GM23248 (cell line): ENCODE data around the gene RAB4B. TPM values are rescaled to one million over a fixed set of nuclear protein-coding genes. Genes with fewer than 3 reads are reported as not detected.
"Not testable (repeated sequence)": the region's sequence is repeated elsewhere in the genome, so short reads cannot be mapped to it uniquely, and the experiment has no call there.

Experiments
- DNase-seq: peaks from one replicate; pipeline ENCODE4 v3.0.0-alpha.2; 2015
- H2AFZ ChIP-seq: fragments of 200-600 bp; sonication (generic); 2 replicates; pipeline ENCODE4 v1.6.1; 2016; ENCODE audit warnings: antibody characterized with exemption
- H3F3A ChIP-seq: fragments of 200-600 bp; sonication (generic); 2 replicates; pipeline ENCODE4 v1.6.1; 2016; ENCODE audit warnings: mild to moderate bottlenecking, antibody characterized with exemption, mixed run types; ENCODE audit not compliant: insufficient read depth
- H3K27ac ChIP-seq: fragments of 200-600 bp; sonication (generic); 2 replicates; pipeline ENCODE4 v1.5.1; 2016; ENCODE audit warnings: mild to moderate bottlenecking
- H3K27me3 ChIP-seq: fragments of 200-600 bp; sonication (generic); replicated peaks from 2 replicates; pipeline ENCODE4 v1.6.1; 2016; ENCODE audit warnings: mild to moderate bottlenecking; ENCODE audit not compliant: insufficient read depth
- H3K36me3 ChIP-seq: fragments of 200-600 bp; sonication (generic); 2 replicates; pipeline ENCODE4 v1.6.1; 2016; ENCODE audit warnings: low read depth, mild to moderate bottlenecking
- H3K4me1 ChIP-seq: fragments of 200-600 bp; sonication (generic); 2 replicates; pipeline ENCODE4 v1.6.1; 2016; ENCODE audit warnings: mild to moderate bottlenecking; ENCODE audit not compliant: insufficient read depth
- H3K4me2 ChIP-seq: fragments of 200-600 bp; sonication (generic); one replicate; pipeline ENCODE4 v1.6.1; 2016; ENCODE audit warnings: mild to moderate bottlenecking; ENCODE audit not compliant: unreplicated experiment
- H3K4me3 ChIP-seq: fragments of 200-600 bp; sonication (generic); 2 replicates; pipeline ENCODE4 v1.5.1; 2016; ENCODE audit warnings: mild to moderate bottlenecking
- H3K79me2 ChIP-seq: fragments of 200-600 bp; sonication (generic); 2 replicates; pipeline ENCODE4 v1.6.1; 2016; ENCODE audit warnings: mild to moderate bottlenecking; ENCODE audit not compliant: insufficient read depth
- H3K9ac ChIP-seq: fragments of 200-600 bp; sonication (generic); 2 replicates; pipeline ENCODE4 v1.6.1; 2016; ENCODE audit warnings: mild to moderate bottlenecking
- H3K9me2 ChIP-seq: fragments of 200-600 bp; sonication (generic); 2 replicates; pipeline ENCODE4 v1.6.1; 2016; ENCODE audit warnings: mixed run types, mild to moderate bottlenecking, moderate library complexity; ENCODE audit not compliant: insufficient read depth
- H3K9me3 ChIP-seq: fragments of 200-600 bp; sonication (generic); one replicate; pipeline ENCODE4 v1.6.1; 2017; ENCODE audit warnings: low read depth
- H4K20me1 ChIP-seq: fragments of 200-600 bp; sonication (generic); 2 replicates; pipeline ENCODE4 v1.6.0; 2016; ENCODE audit not compliant: insufficient read depth
- EZH2 ChIP-seq: fragments of 200-600 bp; sonication (generic); IDR thresholded peaks from 2 replicates; pipeline ENCODE4 v1.6.1; 2018; ENCODE audit warnings: antibody characterized with exemption, mild to moderate bottlenecking; ENCODE audit not compliant: insufficient read depth, poor library complexity, severe bottlenecking
- EZH2phosphoT487 ChIP-seq: fragments of 200-600 bp; sonication (generic); IDR thresholded peaks from 2 replicates; pipeline ENCODE4 v1.6.1; 2018; ENCODE audit warnings: antibody characterized with exemption, moderate library complexity, mild to moderate bottlenecking, low read depth; ENCODE audit not compliant: insufficient read depth
- WGBS, 2 experiments: methylation state at CpG; one replicate each; pipeline ENCODE4 v1.1.6; 2015 to 2017; ENCODE audit warnings: low lambda C conversion rate in 2 of 2, low coverage in 1 of 2; ENCODE audit errors: missing lambda C conversion rate in 2 of 2; 5-methylcytosine and 5-hydroxymethylcytosine counted together
- in situ Hi-C: fragments of 300-500 bp; cut with MboI; formaldehyde crosslinking; loops from 2 replicates; pipeline ENCODE4 v1.15.0; 2020
- polyA plus RNA-seq: library from polyadenylated mRNA; unstranded; fragments of >200 nt; fragmentation: Nextera tagmentation; extraction: Ambion mirVana; gene quantifications from 2 replicates; pipeline ENCODE4 v1.2.1, GENCODE V29; 2016
- total RNA-seq: library from RNA; depleted of rRNA; stranded (reverse); fragments of >200 nt; shearing (Covaris generic); gene quantifications from 2 replicates; pipeline ENCODE4 v1.2.3, GENCODE V29; 2014; rRNA removed

Gene RAB4B
- total and polyA plus RNA-seq, 2 experiments from 2014 or later, result 23.2 to 25.6 TPM

- WGBS, 2 experiments, result 83 to 84% methylated on average over 6 of the region's 6 CpGs
- H3K36me3 ChIP-seq, result no peaks in the 10 kb centered on the region
- no peaks in the 10 kb centered on the region for H4K20me1 ChIP-seq
- no peak overlapping the region for H3K4me3 ChIP-seq
- H3K9me2 ChIP-seq, result no peaks in the 10 kb centered on the region
- DNase-seq, result no peak
- TF ChIP-seq EZH2 (no peak), EZH2phosphoT487 (no peak)
- H3K27me3 ChIP-seq, result no peaks in the 10 kb centered on the region
- H3K4me2 ChIP-seq, result no peak overlapping the region
- H3K9me3 ChIP-seq, result no peaks in the 10 kb centered on the region
- peaks cover 6% of the 10 kb centered on the region; the same call in 1 of the 2 replicates for H3F3A ChIP-seq
- H3K27ac ChIP-seq, result no peak overlapping the region
- H3K4me1 ChIP-seq, result peaks cover 6% of the 10 kb centered on the region
- no peak overlapping the region for H3K9ac ChIP-seq
- in situ Hi-C loops, result no loop called here
- no peaks in the 10 kb centered on the region for H3K79me2 ChIP-seq
- no peak overlapping the region for H2AFZ ChIP-seq
These were observed 58.8 kb downstream of the RAB4B start for GRCh38 chr19:40836754-40837429.

- H3K4me2 ChIP-seq, H3K79me2 ChIP-seq, in situ Hi-C loops, H3K9me2 ChIP-seq, H3K9ac ChIP-seq, H3K9me3 ChIP-seq, H2AFZ ChIP-seq, H3K27me3 ChIP-seq, H3K27ac ChIP-seq, H4K20me1 ChIP-seq, H3K4me1 ChIP-seq, H3K4me3 ChIP-seq, H3K36me3 ChIP-seq, DNase-seq, H3F3A ChIP-seq: not testable (repeated sequence)
- WGBS, 2 experiments, result 40 to 47% methylated on average over 1 of the region's 1 CpG
These were observed 60.4 kb downstream of the RAB4B start for GRCh38 chr19:40838477-40838876.

- H3F3A ChIP-seq, H2AFZ ChIP-seq, H3K9ac ChIP-seq, H3K9me2 ChIP-seq, H4K20me1 ChIP-seq, H3K36me3 ChIP-seq, H3K27me3 ChIP-seq, H3K4me3 ChIP-seq, in situ Hi-C loops, H3K4me1 ChIP-seq, H3K79me2 ChIP-seq, H3K9me3 ChIP-seq, H3K4me2 ChIP-seq, H3K27ac ChIP-seq, DNase-seq: not testable (repeated sequence)
- WGBS, 2 experiments, result 70 to 81% methylated on average over 3 of the region's 3 CpGs
These were observed 64.0 kb downstream of the RAB4B start for GRCh38 chr19:40842012-40842411.

- DNase-seq, H3K36me3 ChIP-seq, H3K4me2 ChIP-seq, H3K4me3 ChIP-seq, H3K4me1 ChIP-seq, H3K9me3 ChIP-seq, H4K20me1 ChIP-seq, in situ Hi-C loops, H3K27ac ChIP-seq, H2AFZ ChIP-seq, H3K9ac ChIP-seq, H3K79me2 ChIP-seq, H3K27me3 ChIP-seq, H3K9me2 ChIP-seq, H3F3A ChIP-seq: not testable (repeated sequence)
- 63 to 66% methylated on average over 9 of the region's 12 CpGs for WGBS, 2 experiments
These were observed 65.1 kb downstream of the RAB4B start for GRCh38 chr19:40842997-40843652.

GRCh38 chr19:40843653-40844052, 65.6 kb downstream of the RAB4B start:
- H3K9me3 ChIP-seq, H3F3A ChIP-seq, H3K4me2 ChIP-seq, H3K9ac ChIP-seq, H3K4me3 ChIP-seq, H2AFZ ChIP-seq, H3K79me2 ChIP-seq, H3K9me2 ChIP-seq, H3K4me1 ChIP-seq, H3K27ac ChIP-seq, H4K20me1 ChIP-seq, H3K36me3 ChIP-seq, in situ Hi-C loops, DNase-seq: not testable (repeated sequence)
- H3K27me3 ChIP-seq, result peaks cover 10% of the 10 kb centered on the region; the same call in 1 of the 2 replicates
- WGBS, 2 experiments, result 23 to 30% methylated on average over 13 to 18 of the region's 19 CpGs

Other genes starting within 250 kb of the RAB4B start
- gene SHKBP1, start 201.4 kb upstream of the RAB4B start, total RNA-seq, result 27.8 and 36.3 TPM in 2 replicates
- 62.2 and 66.4 TPM in 2 replicates for gene SHKBP1, start 201.4 kb upstream of the RAB4B start, polyA plus RNA-seq
- 18.0 and 18.3 TPM in 2 replicates for gene LTBP4, start 176.9 kb upstream of the RAB4B start, total RNA-seq
- gene LTBP4, start 176.9 kb upstream of the RAB4B start, polyA plus RNA-seq, result 45.5 and 47.2 TPM in 2 replicates
- gene NUMBL, start 87.6 kb upstream of the RAB4B start, total RNA-seq, result 33.4 and 49.7 TPM in 2 replicates
- 30.8 and 35.1 TPM in 2 replicates for gene NUMBL, start 87.6 kb upstream of the RAB4B start, polyA plus RNA-seq
- 28.6 and 43.4 TPM in 2 replicates for gene COQ8B, start 61.4 kb upstream of the RAB4B start, total RNA-seq
- gene COQ8B, start 61.4 kb upstream of the RAB4B start, polyA plus RNA-seq, result 13.4 and 15.2 TPM in 2 replicates
- gene ITPKC, start 61.1 kb upstream of the RAB4B start, total RNA-seq, result 19.9 and 24.7 TPM in 2 replicates
- 8.5 and 10.4 TPM in 2 replicates for gene ITPKC, start 61.1 kb upstream of the RAB4B start, polyA plus RNA-seq
- gene ACTMAP, start 27.8 kb upstream of the RAB4B start, total RNA-seq, result 0.38 and 2.5 TPM in 2 replicates
- 5.6 and 7.3 TPM in 2 replicates for gene ACTMAP, start 27.8 kb upstream of the RAB4B start, polyA plus RNA-seq
- 30.6 and 35.3 TPM in 2 replicates for gene SNRPA, start 27.0 kb upstream of the RAB4B start, total RNA-seq
- gene SNRPA, start 27.0 kb upstream of the RAB4B start, polyA plus RNA-seq, result 50.1 and 58.5 TPM in 2 replicates
- not detected in 2 replicates for gene MIA, start 2.7 kb upstream of the RAB4B start, total RNA-seq
- gene MIA, start 2.7 kb upstream of the RAB4B start, polyA plus RNA-seq, result not detected in 2 replicates
- 80.6 and 83.3 TPM in 2 replicates for gene EGLN2, start 20.9 kb downstream of the RAB4B start, total RNA-seq
- 52.5 and 61.2 TPM in 2 replicates for gene EGLN2, start 20.9 kb downstream of the RAB4B start, polyA plus RNA-seq
- gene CYP2A6, start 72.2 kb downstream of the RAB4B start, total RNA-seq, result not detected in 2 replicates
- gene CYP2A6, start 72.2 kb downstream of the RAB4B start, polyA plus RNA-seq, result not detected in 2 replicates
- not detected in 2 replicates for gene CYP2A7, start 104.0 kb downstream of the RAB4B start, total RNA-seq
- not detected in 2 replicates for gene CYP2A7, start 104.0 kb downstream of the RAB4B start, polyA plus RNA-seq
- not detected in 2 replicates for gene CYP2B6, start 213.0 kb downstream of the RAB4B start, total RNA-seq
- gene CYP2B6, start 213.0 kb downstream of the RAB4B start, polyA plus RNA-seq, result not detected in 2 replicates